Colonic mucosa (tissue), 4 donors: ENCODE measurements around the gene KCP. TPM values are rescaled to one million over a fixed set of nuclear protein-coding genes. Genes with fewer than 3 reads are reported as not detected.

Experiments used
- DNase-seq: peaks from one replicate; pipeline ENCODE4 v3.0.0-alpha.2; 2020
- H3K27ac ChIP-seq: fragments of 200-600 bp; one replicate; pipeline ENCODE4 v1.8.0; 2021
- H3K27me3 ChIP-seq: fragments of 200-600 bp; one replicate; pipeline ENCODE4 v1.8.0; 2021
- H3K36me3 ChIP-seq: fragments of 200-600 bp; one replicate; pipeline ENCODE4 v1.8.0; 2021
- H3K4me1 ChIP-seq: fragments of 200-600 bp; one replicate; pipeline ENCODE4 v1.8.0; 2021; ENCODE audit warnings: mild to moderate bottlenecking
- H3K4me3 ChIP-seq: fragments of 200-600 bp; one replicate; pipeline ENCODE4 v1.8.0; 2021
- H3K9ac ChIP-seq, 2 donors: one replicate each; pipeline ENCODE4 v1.7.0; 2013; ENCODE audit warnings: control low read depth in 2 of 2, low read depth in 2 of 2, low read length in 2 of 2
- H3K9me3 ChIP-seq: fragments of 200-600 bp; one replicate; pipeline ENCODE4 v1.8.0; 2021
- CTCF ChIP-seq: fragments of 200-600 bp; IDR thresholded peaks from one replicate; pipeline ENCODE4 v1.8.0; 2022; ENCODE audit warnings: antibody characterized with exemption, mild to moderate bottlenecking
- intact Hi-C: fragments of 100-400 bp; cut with DNase I; formaldehyde crosslinking; loops from one replicate; pipeline ENCODE4 v1.14.1; 2022
- total RNA-seq, 2 donors: library from RNA; stranded (reverse); fragmentation: NEBNext Ultra II Directional in 1 of 2; extraction: Animal tissue kit (Norgen Biotek cat#: 25700) in 1 of 2; gene quantifications; one replicate each; pipeline ENCODE4 v1.2.1, GENCODE V29; 2021
- donor health status: healthy.
- donor health status: DM: no; HTN: no; CAD: no.
- donor health status: DM: no; HTN: no; CAD: no.

Gene KCP
- total RNA-seq, 2 donors from 2014 or later, result 0.64 to 1.1 TPM

GRCh38 chr7:128830231-128831177, 80.0 kb downstream of the KCP start, which contains the start of gene FLNC:
Gene FLNC (plus strand): TSS chr7:128830406. CDS start chr7:128830638, 232 bp downstream.
- no peak for DNase-seq
- peak within 1 kb of the TSS; percentile 40 to 60 for H3K9ac ChIP-seq

GRCh38 chr7:128829391-128830166, 80.9 kb downstream of the KCP start:
- H3K27ac ChIP-seq, result no peak overlapping the region
- intact Hi-C loops, result no loop called here
- TF ChIP-seq CTCF, result no peak
- DNase-seq, result no peak
- H3K27me3 ChIP-seq, result peaks cover 28% of the 10 kb centered on the region
- no peaks in the 10 kb centered on the region for H3K36me3 ChIP-seq
- H3K9ac ChIP-seq, result no peak overlapping the region
- H3K9me3 ChIP-seq, result no peaks in the 10 kb centered on the region
- no peaks in the 10 kb centered on the region for H3K4me1 ChIP-seq
- peak overlapping the region; percentile 39 for H3K4me3 ChIP-seq

More at GRCh38 chr7:128830231-128831177, 80.0 kb downstream of the KCP start, which contains the start of gene FLNC:
- no peak for TF ChIP-seq CTCF
- peaks cover 28% of the 10 kb centered on the region for H3K27me3 ChIP-seq
- no peaks in the 10 kb centered on the region for H3K4me1 ChIP-seq
- peak within 1 kb of the TSS; percentile 39 for H3K4me3 ChIP-seq
- H3K9me3 ChIP-seq, result no peaks in the 10 kb centered on the region
- no peaks in the 10 kb centered on the region for H3K36me3 ChIP-seq
- peak within 1 kb of the TSS; percentile 64 for H3K27ac ChIP-seq
- intact Hi-C loops, result no loop called here

GRCh38 chr7:128827971-128828711, 82.4 kb downstream of the KCP start:
- Histone ChIP-seq H3K27ac (no peak overlapping the region), H3K27me3 (peaks cover 28% of the 10 kb centered on the region), H3K9ac (no peak overlapping the region), H3K4me3 (no peak overlapping the region), H3K4me1 (no peaks in the 10 kb centered on the region), H3K36me3 (no peaks in the 10 kb centered on the region), H3K9me3 (no peaks in the 10 kb centered on the region)
- intact Hi-C loops, result no loop called here
- DNase-seq, result no peak
- TF ChIP-seq CTCF, result no peak

- Histone ChIP-seq H3K4me1 (no peaks in the 10 kb centered on the region), H3K9ac (no peak overlapping the region), H3K9me3 (no peaks in the 10 kb centered on the region), H3K36me3 (no peaks in the 10 kb centered on the region), H3K27me3 (peaks cover 28% of the 10 kb centered on the region), H3K27ac (no peak overlapping the region), H3K4me3 (no peak overlapping the region)
- intact Hi-C loops, result no loop called here
- TF ChIP-seq CTCF, result no peak
- no peak for DNase-seq
These were observed 83.1 kb downstream of the KCP start for GRCh38 chr7:128827248-128827958.
